Activated CD4-positive, alpha-beta T cell treated with anti-CD3 and anti-CD28 coated beads for 24 hours (primary cell): Measurements from ENCODE around the gene IL18BP.

Experiments
- DNase-seq, 2 donors: peaks; one replicate each; pipeline ENCODE4 v3.0.0-alpha.2; 2020; ENCODE audit warnings: low read depth in 2 of 2

The IL18BP gene

GRCh38 chr11:71996946-71997345 lies 1.8 kb upstream of the IL18BP start:
- no peak for DNase-seq

- DNase-seq, result no peak
Measured at GRCh38 chr11:71997594-71997993, 1.1 kb upstream of the IL18BP start.

GRCh38 chr11:71998061-71998460 lies 648 bp upstream of the IL18BP start:
- DNase-seq, result no peak

- no peak for DNase-seq
Measured at GRCh38 chr11:71999362-71999761, 653 bp downstream of the IL18BP start.

- no peak for DNase-seq
Measured at GRCh38 chr11:71999798-72000197, 1.1 kb downstream of the IL18BP start.

GRCh38 chr11:72000202-72000867 lies 1.6 kb downstream of the IL18BP start:
- DNase-seq, result no peak

GRCh38 chr11:72001285-72001684 lies 2.6 kb downstream of the IL18BP start:
- DNase-seq, result no peak

- DNase-seq, result no peak
Measured at GRCh38 chr11:72001834-72002591, 3.3 kb downstream of the IL18BP start.

GRCh38 chr11:72002841-72003775 lies 4.4 kb downstream of the IL18BP start:
- no peak for DNase-seq

GRCh38 chr11:72003776-72004171 lies 5.1 kb downstream of the IL18BP start:
- no peak for DNase-seq

- no peak for DNase-seq
Measured at GRCh38 chr11:72004515-72005346, 6.0 kb downstream of the IL18BP start.

- DNase-seq, result no peak
Measured at GRCh38 chr11:72005347-72006260, 6.9 kb downstream of the IL18BP start.

- DNase-seq, result no peak
Measured at GRCh38 chr11:72006309-72007088, 7.8 kb downstream of the IL18BP start.

GRCh38 chr11:72007089-72007476 lies 8.4 kb downstream of the IL18BP start:
- DNase-seq, result no peak

GRCh38 chr11:72007587-72007986 lies 8.9 kb downstream of the IL18BP start:
- DNase-seq, result no peak

GRCh38 chr11:72008728-72009127 lies 10.0 kb downstream of the IL18BP start:
- DNase-seq, result no peak

- no peak for DNase-seq
Measured at GRCh38 chr11:72009156-72009555, 10.4 kb downstream of the IL18BP start.

- DNase-seq, result no peak
Measured at GRCh38 chr11:72010529-72011233, 12.0 kb downstream of the IL18BP start.

GRCh38 chr11:72012091-72012630 lies 13.5 kb downstream of the IL18BP start:
- DNase-seq, result no peak
